GM18507 (cell line): Measurements from ENCODE around the gene BMPER.

Experiments used
- DNase-seq: peaks from one replicate; pipeline ENCODE4 v3.0.0; 2011; ENCODE audit warnings: low read depth; ENCODE audit not compliant: insufficient read length; ENCODE audit errors: extremely low spot score
- FAIRE-seq: peaks from 2 replicates; lab custom pipeline; 2011; peaks lifted over from hg19 to GRCh38; lab: Jason Lieb, UNC

Gene BMPER

DNA sequence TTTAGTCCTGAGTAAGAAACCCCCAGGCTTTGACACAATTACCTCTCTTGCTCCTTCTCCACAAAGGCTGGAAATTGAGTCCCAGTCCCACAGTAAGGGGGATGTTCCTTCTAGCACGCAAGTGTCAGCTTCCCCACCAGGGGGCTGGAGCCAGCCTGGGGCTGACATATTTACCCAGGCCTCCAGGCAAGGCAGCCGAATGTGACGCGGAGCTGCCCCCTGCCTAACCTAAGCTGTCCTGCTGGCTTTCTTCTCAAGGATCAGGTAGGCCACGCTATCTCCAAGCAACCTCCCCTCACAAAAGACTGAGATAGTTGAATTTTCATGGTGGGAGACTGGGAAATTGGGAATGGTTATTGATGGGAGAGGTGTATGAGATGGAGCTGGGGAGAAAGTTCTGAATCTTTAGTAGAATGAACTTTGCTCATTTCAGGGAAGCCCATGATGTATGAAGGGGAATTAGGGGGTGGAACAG is 19.2 kb upstream of the BMPER start:
- FAIRE-seq, result no peak

GRCh38 chr7:33887266-33887975 is 17.9 kb upstream of the BMPER start:
- DNase-seq (no peak), FAIRE-seq (no peak)

More for the DNA sequence above, 19.2 kb upstream of the BMPER start:
- no peak for DNase-seq

DNA sequence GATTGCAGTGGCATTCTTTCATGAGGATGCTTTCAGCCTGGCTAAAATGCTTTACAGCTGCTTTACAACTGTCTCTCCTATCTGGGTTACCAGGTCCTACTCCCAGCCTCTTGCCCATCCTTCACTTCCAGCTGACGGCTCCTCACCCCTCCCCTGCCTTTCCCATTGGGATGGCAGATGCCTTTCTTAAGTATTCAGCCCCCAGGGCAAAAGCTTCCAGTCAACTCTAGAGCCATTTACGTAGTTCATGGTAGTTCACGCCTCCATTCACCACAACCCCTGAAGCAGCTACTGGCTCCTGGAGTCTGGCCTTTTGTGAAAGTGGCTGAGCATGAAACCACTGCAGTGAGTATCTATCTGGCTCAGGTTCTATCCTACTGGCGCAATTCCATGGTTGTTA is 17.2 kb upstream of the BMPER start:
- FAIRE-seq (no peak), DNase-seq (no peak)

GRCh38 chr7:33892945-33893344 is 12.4 kb upstream of the BMPER start:
- FAIRE-seq (no peak), DNase-seq (no peak)

DNA sequence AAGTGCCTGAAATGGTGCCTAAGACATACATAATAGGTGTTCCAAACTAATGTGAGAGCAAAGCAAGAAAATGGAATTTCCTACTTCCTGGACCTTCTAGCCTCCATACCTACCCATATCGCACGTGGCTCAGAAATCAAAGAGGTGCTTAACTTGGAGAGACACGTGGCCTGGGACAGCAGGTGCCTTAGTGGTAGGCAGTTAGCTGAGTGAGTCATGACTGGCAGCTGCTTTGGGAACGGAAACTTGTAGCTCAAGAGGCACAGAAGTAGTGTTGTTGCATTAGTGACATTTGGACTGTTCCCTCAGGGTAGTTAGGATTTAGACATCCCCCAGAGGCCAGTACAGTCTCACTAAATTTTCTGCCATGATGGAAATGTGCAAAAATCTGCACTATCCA is 12.0 kb upstream of the BMPER start:
- FAIRE-seq (no peak), DNase-seq (no peak)

DNA sequence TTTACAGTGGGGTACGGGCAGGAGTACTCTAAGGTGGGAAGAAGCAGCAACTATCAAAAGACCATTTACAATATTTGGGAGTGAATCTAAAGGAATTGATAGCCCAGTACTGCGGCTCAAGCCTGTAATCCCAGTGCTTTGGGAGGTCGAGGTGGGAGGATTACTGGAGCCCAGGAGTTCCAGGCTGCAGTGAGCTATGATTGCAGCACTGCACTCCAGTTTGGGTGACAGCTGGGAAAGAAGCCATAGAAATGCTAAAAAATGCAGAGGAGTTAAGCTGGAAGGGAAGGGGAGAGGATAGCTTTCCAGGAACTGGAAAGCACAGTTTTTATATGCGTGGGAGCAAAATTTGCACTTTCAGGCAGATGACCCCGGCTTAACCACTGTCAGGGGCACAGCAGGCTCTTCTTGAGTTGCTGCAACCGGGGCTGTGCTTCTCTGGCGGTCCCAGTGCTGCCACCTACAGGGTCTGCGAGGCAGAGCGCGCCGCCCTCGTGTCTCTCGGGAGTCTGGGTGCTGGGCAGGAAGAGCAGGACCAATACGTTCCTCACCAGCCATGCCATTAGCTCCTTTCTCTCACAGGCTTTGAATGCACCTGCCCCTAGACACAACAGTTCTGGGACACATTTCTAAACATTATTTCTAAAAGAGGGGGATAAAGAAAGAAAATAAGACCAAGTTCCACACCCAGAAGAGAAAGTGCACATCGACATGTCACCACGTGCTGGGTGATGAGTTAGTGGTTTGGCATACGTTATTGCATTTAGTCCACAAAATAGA is 10.1 kb upstream of the BMPER start:
- peak; percentile 59 for FAIRE-seq
- DNase-seq, result peak; percentile 9

GRCh38 chr7:33900501-33900900 is 4.8 kb upstream of the BMPER start:
- no peak for DNase-seq
- FAIRE-seq, result no peak

GRCh38 chr7:33901199-33901598 is 4.1 kb upstream of the BMPER start:
- FAIRE-seq, result no peak

GRCh38 chr7:33901847-33902246 is 3.5 kb upstream of the BMPER start:
- no peak for DNase-seq
- no peak for FAIRE-seq

More at GRCh38 chr7:33901199-33901598, 4.1 kb upstream of the BMPER start:
- DNase-seq, result no peak

DNA sequence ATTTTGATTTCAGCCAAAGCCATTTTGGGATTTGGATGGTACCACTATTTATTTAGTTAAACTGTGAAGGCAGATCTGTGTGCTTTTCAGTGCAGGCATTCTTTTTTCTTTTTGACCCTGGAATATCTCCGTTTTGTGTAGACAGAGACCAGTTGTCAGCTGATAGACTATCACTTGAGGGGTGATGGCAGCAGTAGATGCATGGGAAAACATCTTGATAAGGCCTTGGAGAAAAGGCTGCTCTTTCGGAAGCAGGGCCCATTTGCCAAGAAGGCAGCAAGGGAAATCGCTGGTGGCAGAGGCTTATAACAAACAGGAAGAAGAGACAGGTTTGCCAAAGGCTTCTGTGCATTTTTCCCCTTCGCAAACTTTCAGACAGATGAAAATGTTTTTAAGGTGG is 2.6 kb upstream of the BMPER start:
- DNase-seq, result no peak
- FAIRE-seq, result no peak

DNA sequence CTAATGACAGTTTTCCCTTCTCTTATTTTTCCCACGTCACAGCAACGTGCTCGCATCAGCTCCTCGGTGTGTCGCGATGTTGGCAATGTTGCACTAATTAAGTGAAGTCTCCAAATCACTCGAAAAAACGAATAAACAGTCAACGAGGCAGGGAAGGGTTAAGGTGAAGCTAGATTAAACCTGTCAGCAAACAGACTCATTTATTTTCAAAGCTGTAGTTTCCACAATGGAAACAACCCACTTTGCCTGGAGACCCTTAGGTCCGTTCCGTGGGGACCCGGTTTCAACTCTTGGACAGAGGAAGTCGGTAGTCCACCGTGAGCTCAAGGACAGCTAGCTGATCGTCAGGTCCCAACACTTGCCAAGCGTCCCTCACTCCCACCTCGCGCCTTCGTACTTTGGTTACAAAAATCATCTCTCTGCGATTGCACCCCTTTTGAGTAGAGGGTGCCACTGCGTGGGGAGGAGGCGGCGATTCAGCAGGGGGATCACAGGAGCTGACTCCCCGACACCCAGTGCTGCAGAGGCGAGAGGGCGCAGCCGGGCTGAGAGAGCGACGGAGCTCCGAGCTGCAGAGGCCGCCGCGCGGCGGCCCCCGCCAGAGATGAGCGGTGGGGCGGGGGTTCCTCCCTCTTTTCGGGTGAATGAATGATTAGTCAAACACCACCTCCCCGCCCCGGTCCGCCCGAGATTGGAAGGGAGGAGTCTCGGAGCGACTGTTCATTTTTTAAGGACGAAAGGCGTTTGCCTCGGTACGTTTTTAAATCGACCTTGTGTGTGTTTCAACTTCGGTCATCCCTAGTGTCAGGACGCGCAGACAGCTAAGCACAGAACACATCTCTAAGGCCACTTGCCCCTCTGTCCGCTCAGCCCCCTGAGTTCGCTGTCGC is 1.3 kb upstream of the BMPER start:
- peak; percentile 12 for FAIRE-seq
- DNase-seq, result no peak

DNA sequence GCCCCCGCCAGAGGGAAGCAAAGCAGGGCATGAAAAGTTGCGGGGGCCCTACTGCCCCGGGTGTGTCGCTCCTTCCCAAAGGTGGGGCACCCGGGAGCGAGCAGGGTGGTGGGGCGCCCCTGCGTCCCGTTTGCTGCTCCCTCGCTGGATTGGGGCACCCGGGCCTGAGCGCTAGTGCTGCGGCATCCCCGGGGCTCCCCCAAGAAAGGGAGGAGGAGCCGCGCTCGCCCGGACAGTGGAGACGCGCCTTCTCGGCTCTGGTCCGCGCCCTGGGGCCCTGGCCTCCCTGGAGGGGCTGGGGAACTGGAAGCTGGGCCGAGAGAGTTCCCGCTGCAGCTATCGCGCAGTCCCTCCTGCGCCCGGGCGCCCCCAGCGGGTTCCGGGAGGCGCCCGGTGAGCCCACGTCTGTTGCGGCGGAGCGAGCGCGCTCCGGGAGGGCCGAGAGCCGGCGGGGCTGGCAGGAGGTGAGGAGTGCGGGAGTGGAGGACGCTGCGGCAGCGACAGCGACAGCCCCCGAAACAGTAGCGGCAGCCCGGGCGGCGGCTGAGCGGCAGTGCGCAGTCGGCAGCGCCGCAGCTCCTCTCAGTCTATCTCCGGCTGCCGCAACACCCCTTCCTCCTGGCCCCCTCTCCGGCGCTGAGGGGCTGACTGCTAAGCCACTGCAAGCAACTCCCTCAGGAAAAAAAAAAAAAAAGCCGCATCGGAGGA is 504 bp upstream of the BMPER start:
- FAIRE-seq (no peak), DNase-seq (no peak)

- FAIRE-seq (no peak), DNase-seq (no peak)
Observed at GRCh38 chr7:33906697-33907096, 1.4 kb downstream of the BMPER start.

GRCh38 chr7:33907625-33908024 is 2.3 kb downstream of the BMPER start:
- DNase-seq, result no peak
- FAIRE-seq, result no peak

DNA sequence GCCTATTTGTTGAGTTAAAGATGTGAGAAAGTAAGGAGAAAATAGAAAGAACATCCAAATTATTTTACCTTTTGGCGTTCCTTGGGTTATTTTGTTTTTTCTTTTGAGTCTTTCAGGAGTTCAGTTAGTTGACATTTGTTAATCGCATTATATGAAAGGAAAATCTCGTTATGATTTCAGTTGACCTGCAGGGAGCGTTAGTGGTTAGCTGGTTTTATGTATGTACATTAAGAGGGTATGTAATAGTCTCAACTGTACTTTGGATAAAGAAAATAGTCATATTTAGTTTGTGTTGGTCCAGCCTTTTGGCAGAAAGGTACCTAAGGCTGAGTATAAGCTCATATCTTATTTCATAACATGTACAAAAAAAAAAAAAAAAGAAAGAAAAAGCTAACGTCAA is 4.0 kb downstream of the BMPER start:
- FAIRE-seq (no peak), DNase-seq (no peak)

DNA sequence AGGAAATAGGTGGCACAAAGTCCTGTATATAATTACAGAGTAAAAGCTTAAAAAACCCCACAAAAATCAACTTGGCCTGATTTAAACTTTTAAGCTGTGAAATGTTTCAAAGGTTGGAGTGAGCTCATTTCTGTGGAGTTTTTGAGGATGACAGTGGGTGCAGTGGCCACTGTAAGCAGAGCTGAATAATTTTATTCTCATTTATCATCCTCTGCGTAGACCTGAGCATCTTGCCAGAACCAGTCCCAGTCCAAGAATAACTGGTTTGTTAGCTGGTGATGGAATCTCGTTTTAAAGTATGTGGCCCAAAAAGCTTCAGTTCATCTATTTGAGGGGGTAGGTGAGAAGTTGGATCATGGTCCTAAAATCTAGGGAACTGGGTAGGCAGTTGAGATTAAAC is 4.4 kb downstream of the BMPER start:
- no peak for DNase-seq

GRCh38 chr7:33910756-33911155 is 5.4 kb downstream of the BMPER start:
- FAIRE-seq, result no peak
- DNase-seq, result no peak

More for the DNA sequence above, 4.4 kb downstream of the BMPER start:
- FAIRE-seq, result no peak

- DNase-seq, result no peak
- no peak for FAIRE-seq
Observed at GRCh38 chr7:33916357-33917081, 11.2 kb downstream of the BMPER start.

DNA sequence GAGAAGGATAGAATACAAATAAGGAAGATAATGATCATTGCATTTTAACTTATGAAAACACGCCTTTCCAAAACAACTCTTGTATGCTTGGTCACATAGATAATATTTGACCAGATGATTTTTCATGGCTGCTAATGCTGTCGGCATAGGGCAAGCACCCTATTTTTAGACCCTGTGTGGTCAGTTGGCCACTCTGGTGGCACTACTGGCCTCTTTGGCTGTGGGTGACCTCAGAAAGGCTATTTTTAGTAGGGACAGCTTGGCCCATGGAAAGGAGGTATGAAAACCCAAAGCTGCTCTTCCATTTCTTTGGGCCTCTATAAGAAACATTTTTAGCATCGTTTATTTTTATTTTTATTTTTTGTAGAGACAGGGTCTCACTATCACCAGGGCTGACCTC is 12.3 kb downstream of the BMPER start:
- no peak for DNase-seq
- FAIRE-seq, result no peak
